Activated T-cell treated with anti-CD3 and anti-CD28 coated beads for 4 hours (primary cell): Measurements from ENCODE around the gene RNASE7.

Experiments
- DNase-seq: peaks from one replicate; pipeline ENCODE4 v3.0.0-alpha.2; 2020

The RNASE7 gene

DNA sequence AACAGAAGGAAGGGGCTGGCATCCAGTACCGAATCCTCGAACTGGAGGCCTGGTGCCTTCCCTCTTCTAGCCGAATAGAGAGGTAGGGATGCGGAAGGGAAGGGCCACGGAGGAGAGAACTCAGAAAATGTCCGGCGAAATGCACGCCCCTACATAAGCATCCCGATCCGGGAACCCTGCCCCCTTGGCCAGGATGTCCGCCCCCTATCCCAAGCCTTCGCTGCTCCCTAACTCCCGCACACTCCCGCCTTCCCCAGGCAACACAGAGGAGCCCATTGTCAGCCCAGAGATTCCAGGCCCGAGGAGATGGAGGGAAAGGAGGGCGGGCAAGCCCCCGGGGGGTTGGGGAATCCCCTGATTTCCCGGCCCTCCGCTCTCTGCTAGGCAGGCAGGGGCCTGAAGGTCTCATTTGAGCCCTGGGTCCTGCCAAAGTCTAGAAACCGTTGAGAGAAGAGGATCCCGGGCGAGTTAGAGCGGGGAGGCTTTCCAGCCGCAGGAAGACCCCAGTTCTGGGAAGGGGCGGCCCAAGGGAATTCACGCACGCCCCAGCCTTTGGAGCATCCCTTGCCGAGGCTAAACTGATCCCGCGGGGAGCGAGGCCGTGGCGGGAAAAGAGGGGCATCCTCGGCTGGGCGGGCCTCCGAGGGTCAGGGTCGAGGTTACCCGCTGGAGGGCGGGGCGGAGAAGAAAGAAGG is 27.4 kb downstream of the RNASE7 start:
- DNase-seq, result no peak

- DNase-seq, result no peak
Observed at GRCh38 chr14:21070083-21070609, 28.0 kb downstream of the RNASE7 start, which contains the start of gene ARHGEF40. Gene ARHGEF40 (plus strand): TSS chr14:21070304. CDS start chr14:21070397, 93 bp downstream.

DNA sequence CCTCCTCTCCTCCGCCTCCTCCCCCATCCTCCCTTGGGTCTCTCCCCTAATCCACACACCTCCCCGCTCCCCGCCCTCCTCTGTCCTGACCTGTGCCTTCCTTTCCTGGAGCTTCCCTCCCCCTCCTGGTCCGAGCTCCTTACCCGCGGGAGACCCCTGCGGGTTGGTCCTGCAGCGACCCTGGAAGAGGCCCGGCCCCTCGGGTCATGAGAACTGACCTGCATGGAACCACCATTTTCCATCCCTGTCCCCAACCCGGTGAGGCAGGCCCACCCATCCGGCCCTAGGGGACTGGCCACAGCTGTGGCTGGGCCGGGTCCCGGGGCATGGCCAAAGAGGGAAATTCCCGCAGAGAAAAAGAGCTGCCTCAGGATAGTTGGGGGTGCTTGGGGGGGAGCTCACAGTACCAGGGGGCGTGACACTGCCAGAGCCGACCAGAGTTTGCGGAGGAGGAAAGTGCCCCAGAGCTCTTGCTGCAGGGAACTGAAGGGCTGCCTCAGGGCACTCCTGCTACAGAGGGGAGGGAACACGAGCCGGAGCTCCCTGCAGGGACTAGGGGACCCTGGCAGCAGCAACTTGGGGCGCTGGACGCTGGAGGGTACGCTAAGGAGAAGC is 28.6 kb downstream of the RNASE7 start:
- no peak for DNase-seq

DNA sequence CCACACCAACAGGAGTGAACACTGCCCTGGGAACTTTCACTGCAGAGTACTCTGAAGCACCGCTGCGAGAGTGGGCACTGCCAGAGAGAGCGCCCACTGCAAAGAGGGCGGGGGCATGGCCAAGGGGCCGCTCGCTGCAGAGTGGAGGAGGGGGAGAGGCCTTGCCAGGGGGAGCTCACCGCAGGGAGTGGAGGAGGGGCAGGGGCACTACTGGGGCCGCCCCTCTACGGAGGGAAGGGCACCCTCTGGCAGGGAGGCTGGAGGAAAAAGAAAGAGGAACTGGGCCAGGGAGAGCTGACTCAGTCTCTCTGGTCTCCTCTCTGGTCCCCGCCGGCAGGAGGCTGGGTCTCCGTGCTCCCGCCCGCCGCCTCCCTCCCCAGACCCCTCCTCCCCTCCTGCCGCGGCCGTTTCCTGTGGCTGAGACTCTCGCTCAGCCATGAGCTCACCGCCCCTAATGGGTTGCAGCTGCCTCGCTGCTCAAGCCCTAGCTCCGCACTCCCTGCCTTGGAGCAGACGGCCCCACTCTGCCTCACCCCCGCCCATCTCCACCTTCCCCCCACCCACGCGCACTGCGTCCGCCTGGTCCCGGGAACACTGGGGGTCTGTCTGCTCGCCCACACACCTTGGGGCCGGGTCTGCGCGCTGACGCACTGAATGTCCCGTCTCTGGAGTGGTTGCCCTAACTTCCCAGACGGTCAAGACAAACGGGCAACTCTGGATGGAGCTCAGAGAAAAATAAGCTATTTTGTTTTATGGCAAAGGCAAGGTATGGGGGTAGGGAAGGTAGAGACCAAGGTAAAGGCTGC is 29.3 kb downstream of the RNASE7 start:
- no peak for DNase-seq

DNA sequence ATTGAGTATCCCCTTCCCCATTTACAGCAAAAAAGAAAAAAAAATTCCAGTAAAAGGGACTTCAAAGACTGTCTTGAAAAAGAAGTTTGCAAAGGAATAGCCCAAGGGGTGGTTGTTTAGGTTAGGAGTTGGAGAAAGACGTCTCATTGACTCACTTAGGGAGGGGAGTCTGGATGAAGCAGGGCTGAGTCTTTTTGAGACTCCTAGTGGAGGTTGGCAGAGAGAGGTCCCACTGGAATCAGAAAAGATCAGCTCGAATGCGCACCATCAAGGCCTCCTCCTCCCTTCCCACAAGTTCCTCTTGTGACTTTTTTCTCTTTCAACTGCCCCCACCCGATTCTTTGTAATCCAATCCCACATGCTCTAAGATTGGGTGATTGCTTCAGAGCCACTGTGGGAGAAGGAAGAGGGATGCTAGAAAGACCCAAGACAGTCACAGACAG is 29.9 kb downstream of the RNASE7 start:
- no peak for DNase-seq

- no peak for DNase-seq
Observed at GRCh38 chr14:21072781-21073339, 30.7 kb downstream of the RNASE7 start.

- DNase-seq, result no peak
Observed at GRCh38 chr14:21073921-21074320, 31.8 kb downstream of the RNASE7 start.

DNA sequence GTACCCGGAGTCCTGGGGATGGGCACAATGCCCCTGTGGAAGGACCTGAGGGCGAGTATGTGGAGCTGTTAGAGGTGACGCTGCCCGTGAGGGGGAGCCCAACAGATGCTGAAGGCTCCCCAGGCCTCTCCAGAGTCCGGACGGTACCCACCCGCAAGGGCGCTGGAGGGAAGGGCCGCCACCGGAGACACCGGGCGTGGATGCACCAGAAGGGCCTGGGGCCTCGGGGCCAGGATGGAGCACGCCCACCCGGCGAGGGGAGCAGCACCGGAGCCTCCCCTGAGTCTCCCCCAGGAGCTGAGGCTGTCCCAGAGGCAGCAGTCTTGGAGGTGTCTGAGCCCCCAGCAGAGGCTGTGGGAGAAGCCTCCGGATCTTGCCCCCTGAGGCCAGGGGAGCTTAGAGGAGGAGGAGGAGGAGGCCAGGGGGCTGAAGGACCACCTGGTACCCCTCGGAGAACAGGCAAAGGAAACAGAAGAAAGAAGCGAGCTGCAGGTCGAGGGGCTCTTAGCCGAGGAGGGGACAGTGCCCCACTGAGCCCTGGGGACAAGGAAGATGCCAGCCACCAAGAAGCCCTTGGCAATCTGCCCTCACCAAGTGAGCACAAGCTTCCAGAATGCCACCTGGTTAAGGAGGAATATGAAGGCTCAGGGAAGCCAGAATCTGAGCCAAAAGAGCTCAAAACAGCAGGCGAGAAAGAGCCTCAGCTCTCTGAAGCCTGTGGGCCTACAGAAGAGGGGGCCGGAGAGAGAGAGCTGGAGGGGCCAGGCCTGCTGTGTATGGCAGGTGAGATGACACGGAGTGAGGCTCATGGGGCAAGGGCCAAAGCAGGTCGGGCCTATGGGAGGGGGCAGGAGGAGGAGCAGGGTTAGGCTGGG is 32.5 kb downstream of the RNASE7 start:
- DNase-seq, result no peak

GRCh38 chr14:21075719-21076437 is 33.7 kb downstream of the RNASE7 start:
- DNase-seq, result no peak

- no peak for DNase-seq
Observed at GRCh38 chr14:21077672-21078071, 35.5 kb downstream of the RNASE7 start.

DNA sequence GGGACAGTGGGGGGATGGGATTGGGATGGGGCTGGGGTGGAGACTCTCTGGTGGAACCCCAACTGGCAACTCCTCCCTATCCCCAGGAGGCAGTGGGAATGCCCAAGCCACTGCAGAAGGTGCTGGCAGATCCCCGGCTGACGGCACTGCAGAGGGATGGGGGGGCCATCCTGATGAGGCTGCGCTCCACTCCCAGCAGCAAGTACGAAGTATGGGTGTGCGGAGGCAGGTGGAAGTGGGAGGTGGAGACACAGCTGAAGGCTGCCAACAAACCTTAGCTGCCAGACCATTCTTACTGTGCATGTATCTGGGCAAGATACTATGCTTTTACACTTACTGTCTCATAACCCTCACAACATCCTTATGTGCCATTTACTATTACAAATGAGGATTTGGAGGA is 36.1 kb downstream of the RNASE7 start:
- no peak for DNase-seq

- no peak for DNase-seq
Observed at GRCh38 chr14:21078726-21079125, 36.6 kb downstream of the RNASE7 start.

GRCh38 chr14:21081521-21082142 is 39.5 kb downstream of the RNASE7 start:
- no peak for DNase-seq

DNA sequence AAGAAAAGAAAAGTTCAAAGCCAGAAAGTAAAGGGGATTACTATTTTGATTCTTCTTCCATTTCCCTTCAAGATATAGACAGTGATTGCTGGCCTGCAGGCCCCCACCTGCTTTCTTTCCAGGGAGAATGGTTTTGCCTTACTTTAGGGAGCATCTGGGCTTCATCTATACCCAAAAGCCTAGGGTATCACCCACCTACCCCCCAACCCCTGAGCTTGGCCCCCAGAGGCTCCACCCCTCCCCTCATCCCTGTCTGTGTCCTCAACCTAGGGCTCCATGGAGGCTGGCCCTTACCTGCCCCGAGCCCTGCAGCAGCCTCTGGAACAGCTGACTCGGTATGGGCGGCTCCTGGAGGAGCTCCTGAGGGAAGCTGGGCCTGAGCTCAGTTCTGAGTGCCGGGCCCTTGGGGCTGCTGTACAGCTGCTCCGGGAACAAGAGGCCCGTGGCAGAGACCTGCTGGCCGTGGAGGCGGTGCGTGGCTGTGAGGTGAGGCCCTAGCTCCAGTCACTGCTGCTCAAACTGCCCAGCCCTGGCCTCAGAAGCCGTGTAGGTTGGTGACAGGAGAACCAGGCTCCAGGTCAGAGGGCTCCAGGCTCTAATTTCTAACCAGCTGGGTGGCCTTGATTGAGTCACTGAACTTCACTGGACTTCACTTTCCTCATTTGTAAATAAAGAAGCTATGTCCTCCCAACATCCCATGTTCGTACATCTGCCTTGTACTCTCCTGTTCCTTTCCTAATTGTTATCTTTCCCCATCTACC is 41.6 kb downstream of the RNASE7 start:
- DNase-seq, result no peak

DNA sequence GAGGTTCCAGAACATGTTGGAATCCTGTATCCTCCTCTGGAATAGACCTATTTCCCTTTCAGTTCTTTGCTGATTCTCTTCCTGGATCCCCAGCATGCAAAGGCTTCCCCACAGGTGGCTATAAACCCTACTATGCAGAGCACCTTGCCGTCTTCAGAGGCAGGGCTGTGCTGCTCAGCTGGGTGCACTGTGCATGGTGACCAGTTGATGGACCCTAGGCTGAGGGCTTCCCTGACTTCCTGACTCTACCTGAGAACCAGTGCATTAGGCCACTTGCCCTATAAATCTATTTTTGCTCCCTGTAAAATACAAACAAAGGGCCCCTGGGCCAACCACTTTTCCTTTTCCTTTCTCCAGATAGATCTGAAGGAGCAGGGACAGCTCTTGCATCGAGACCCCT is 42.2 kb downstream of the RNASE7 start:
- no peak for DNase-seq

DNA sequence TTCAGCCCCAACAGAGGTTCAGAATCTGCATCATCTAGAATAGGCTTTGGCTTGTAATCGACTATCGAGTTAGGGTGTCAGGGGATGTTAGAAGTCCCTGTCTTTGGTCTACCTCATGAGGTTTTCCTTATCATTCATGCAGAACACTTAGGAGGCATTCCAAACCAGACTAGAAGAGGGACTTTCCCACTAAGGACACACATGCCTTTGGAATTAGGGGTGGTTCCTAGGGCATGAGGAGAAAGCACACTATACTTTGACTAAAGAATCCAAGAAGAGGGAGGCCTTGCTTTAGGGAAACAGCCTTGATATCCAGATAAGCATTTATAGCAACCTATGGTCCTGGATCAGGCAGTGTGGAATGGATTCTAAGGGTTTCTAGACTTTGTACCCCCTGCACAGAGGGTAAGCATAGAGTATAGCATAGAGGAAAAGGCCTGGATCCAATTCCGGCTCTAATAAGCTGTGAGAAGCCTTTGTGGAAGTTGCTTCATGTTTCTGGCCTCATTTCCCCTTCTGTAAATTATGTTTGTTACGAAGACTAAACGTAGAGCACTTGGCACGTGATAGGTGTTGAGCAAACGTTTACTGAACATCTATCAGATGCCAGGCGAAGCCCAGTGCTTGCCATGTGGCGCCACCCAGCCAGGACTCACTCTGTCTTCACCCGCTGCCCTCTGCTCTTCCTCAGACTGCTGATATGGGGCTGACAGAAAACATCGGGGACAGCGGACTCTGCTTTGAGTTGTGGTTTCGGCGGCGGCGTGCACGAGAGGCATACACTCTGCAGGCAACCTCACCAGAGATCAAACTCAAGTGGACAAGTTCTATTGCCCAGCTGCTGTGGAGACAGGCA is 43.1 kb downstream of the RNASE7 start:
- no peak for DNase-seq

DNA sequence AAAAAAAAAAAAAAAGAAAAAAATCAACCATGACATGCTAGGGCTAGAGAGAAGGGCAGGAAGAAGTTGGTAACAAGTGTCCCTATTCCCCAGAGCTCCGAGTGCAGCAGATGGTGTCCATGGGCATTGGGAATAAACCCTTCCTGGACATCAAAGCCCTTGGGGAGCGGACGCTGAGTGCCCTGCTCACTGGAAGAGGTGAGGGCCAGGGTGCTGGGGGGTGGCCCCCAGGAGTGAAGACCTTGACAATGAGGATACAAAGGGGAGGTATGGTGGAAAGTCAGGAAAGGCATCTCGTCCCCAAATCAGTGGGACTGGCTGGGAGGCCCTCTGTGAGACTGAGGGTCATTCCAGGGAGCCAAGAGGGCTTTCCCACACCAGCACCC is 44.7 kb downstream of the RNASE7 start:
- DNase-seq, result no peak

DNA sequence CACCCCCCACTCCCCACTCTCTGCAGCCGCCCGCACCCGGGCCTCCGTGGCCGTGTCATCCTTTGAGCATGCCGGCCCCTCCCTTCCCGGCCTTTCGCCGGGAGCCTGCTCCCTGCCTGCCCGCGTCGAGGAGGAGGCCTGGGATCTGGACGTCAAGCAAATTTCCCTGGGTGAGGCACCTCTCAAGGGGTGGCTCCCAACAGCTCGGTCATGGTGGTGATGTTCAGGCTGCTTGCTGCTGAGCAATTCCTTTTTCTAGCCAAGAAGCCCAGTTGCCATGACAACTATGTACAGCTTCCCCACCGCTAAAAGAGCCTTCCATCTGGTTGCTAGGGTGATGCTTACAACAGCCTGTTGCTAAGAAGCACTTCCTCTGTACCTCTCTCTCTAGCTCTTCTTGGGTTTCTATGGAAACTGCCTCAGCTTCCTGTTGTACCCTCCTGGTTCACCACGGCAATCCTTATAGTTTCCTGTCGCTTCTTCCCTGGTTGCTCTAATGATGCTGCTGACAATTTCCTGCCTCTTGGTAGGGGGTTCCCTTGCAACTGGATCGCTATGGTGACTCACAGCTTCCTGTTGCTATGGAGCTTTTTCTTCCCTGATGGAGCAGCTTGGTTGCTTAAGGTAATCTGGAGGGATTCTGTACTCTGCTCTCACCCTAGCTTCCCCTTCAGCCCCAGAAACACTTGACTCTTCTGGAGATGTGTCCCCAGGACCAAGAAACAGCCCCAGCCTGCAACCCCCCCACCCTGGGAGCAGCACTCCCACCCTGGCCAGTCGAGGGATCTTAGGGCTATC is 45.3 kb downstream of the RNASE7 start:
- DNase-seq, result peak; percentile 31
